Memory B cell (primary cell): ENCODE measurements around the gene TMPRSS12.
A peak's percentile ranks its signal among the peaks of the same experiment; 100 is the strongest.
"Not testable (repeated sequence)": the region's sequence is repeated elsewhere in the genome, so short reads cannot be mapped to it uniquely, and the experiment has no call there.

Experiments
- ATAC-seq: fragments of 150-1000 bp; cut with Tn5 transposase; 2 replicates; pipeline ENCODE4 v1.10.0; 2021; ENCODE audit warnings: low read depth, mild to moderate bottlenecking, moderate library complexity
- DNase-seq, 2 donors: peaks; one replicate each; pipeline ENCODE4 v3.0.0; 2022; ENCODE audit warnings: low spot score in 2 of 2
- H3K27ac Mint-ChIP-seq: one replicate; pipeline ENCODE4 v1.8.0; 2022; ENCODE audit warnings: mild to moderate bottlenecking, moderate library complexity, mixed read lengths
- H3K27me3 Mint-ChIP-seq: one replicate; pipeline ENCODE4 v1.8.0; 2022; ENCODE audit warnings: mixed read lengths
- H3K36me3 Mint-ChIP-seq: one replicate; pipeline ENCODE4 v1.8.0; 2022; ENCODE audit warnings: mild to moderate bottlenecking, mixed read lengths
- H3K4me1 Mint-ChIP-seq: one replicate; pipeline ENCODE4 v1.8.0; 2022; ENCODE audit warnings: mixed read lengths
- H3K4me3 Mint-ChIP-seq: one replicate; pipeline ENCODE4 v1.8.0; 2022; ENCODE audit warnings: mild to moderate bottlenecking, moderate library complexity, mixed read lengths
- H3K9me3 Mint-ChIP-seq: one replicate; pipeline ENCODE4 v1.8.0; 2022; ENCODE audit warnings: mixed read lengths

Gene TMPRSS12

GRCh38 chr12:50925920-50926319 lies 83.2 kb downstream of the TMPRSS12 start:
- H3K27me3 Mint-ChIP-seq, result no peaks in the 10 kb centered on the region
- H3K27ac Mint-ChIP-seq, result peak overlapping the region; percentile 91
- peak overlapping the region; percentile 100 for H3K4me3 Mint-ChIP-seq
- no peak for ATAC-seq
- no peaks in the 10 kb centered on the region for H3K9me3 Mint-ChIP-seq
- no peak for DNase-seq
- peaks cover 32% of the 10 kb centered on the region for H3K4me1 Mint-ChIP-seq
- peaks cover 21% of the 10 kb centered on the region for H3K36me3 Mint-ChIP-seq

- DNase-seq (no peak), ATAC-seq (no peak)
- H3K9me3 Mint-ChIP-seq, result no peaks in the 10 kb centered on the region
- H3K27me3 Mint-ChIP-seq, result no peaks in the 10 kb centered on the region
- H3K36me3 Mint-ChIP-seq, result peaks cover 23% of the 10 kb centered on the region
- peaks cover 32% of the 10 kb centered on the region for H3K4me1 Mint-ChIP-seq
- H3K27ac Mint-ChIP-seq, result peak overlapping the region; percentile 64
- H3K4me3 Mint-ChIP-seq, result peak overlapping the region; percentile 100
These were observed 83.7 kb downstream of the TMPRSS12 start for GRCh38 chr12:50926415-50926814.

GRCh38 chr12:50926932-50927331 lies 84.2 kb downstream of the TMPRSS12 start:
- not testable (repeated sequence) for H3K9me3 Mint-ChIP-seq, H3K27me3 Mint-ChIP-seq, ATAC-seq, DNase-seq
- H3K36me3 Mint-ChIP-seq, result peaks cover 23% of the 10 kb centered on the region
- H3K4me3 Mint-ChIP-seq, result peak overlapping the region; percentile 100
- H3K4me1 Mint-ChIP-seq, result peaks cover 32% of the 10 kb centered on the region
- peak overlapping the region; percentile 64 for H3K27ac Mint-ChIP-seq

DNA sequence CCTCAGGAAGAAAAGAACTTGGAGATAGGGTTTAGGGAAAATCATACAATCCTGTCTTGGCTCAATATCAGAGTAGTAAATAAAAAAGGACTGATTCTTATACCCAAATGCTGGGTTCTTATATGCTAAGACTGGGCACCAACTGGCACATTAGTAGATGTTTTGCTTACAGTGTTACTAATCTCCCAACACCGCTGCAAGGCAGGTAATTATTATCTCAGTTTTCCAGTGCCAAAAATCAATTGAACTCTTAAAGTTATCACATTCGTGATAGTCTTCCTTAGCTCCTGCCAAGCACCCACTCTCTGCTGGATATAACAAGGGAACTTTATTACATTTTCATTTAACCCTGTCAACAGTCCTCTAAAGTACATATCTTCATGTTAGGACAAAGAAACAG lies 84.6 kb downstream of the TMPRSS12 start:
- H3K9me3 Mint-ChIP-seq, result no peaks in the 10 kb centered on the region
- no peak for DNase-seq
- H3K27ac Mint-ChIP-seq, result peak overlapping the region; percentile 64
- peaks cover 23% of the 10 kb centered on the region for H3K36me3 Mint-ChIP-seq
- peak overlapping the region; percentile 100 for H3K4me3 Mint-ChIP-seq
- peaks cover 29% of the 10 kb centered on the region for H3K4me1 Mint-ChIP-seq
- no peak for ATAC-seq
- no peaks in the 10 kb centered on the region for H3K27me3 Mint-ChIP-seq

DNA sequence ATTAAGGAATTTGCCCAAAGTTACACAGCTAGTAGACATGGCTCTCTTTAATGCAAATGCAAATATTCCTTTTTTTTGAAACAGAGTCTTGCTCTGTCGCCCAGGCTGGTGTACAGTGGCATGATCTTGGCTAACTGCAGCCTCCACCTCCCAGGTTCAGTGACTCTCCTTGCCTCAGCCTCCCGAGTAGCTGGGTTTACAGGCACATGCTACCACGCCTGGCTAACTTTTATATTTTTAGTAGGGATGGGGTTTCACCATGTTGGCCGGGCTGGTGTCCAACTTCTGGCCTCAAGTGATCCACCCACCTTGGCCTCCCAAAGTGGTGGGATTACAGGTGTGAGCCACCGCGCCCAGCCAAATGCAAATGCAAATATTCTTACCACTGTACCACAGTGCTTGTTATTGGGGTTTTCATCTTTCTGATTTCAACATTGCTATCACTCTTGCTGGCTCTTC lies 85.1 kb downstream of the TMPRSS12 start:
- no peak for ATAC-seq
- peaks cover 31% of the 10 kb centered on the region for H3K4me1 Mint-ChIP-seq

GRCh38 chr12:50928392-50928791 lies 85.7 kb downstream of the TMPRSS12 start:
- ATAC-seq (no peak), DNase-seq (no peak)
- H3K4me1 Mint-ChIP-seq, result peaks cover 34% of the 10 kb centered on the region
- peak overlapping the region; percentile 100 for H3K4me3 Mint-ChIP-seq
- H3K9me3 Mint-ChIP-seq, result no peaks in the 10 kb centered on the region
- H3K27ac Mint-ChIP-seq, result peak overlapping the region; percentile 64
- peaks cover 32% of the 10 kb centered on the region for H3K36me3 Mint-ChIP-seq
- H3K27me3 Mint-ChIP-seq, result no peaks in the 10 kb centered on the region

More for the DNA sequence above, 85.1 kb downstream of the TMPRSS12 start:
- Mint-ChIP-seq H3K36me3 (peaks cover 27% of the 10 kb centered on the region), H3K27ac (peak overlapping the region; percentile 64), H3K9me3 (no peaks in the 10 kb centered on the region), H3K4me3 (peak overlapping the region; percentile 100), H3K27me3 (no peaks in the 10 kb centered on the region)
- DNase-seq, result no peak

GRCh38 chr12:50929831-50930230 lies 87.1 kb downstream of the TMPRSS12 start:
- no peak overlapping the region for H3K4me3 Mint-ChIP-seq
- DNase-seq (no peak), ATAC-seq (no peak)
- H3K36me3 Mint-ChIP-seq, result peaks cover 43% of the 10 kb centered on the region
- H3K4me1 Mint-ChIP-seq, result peaks cover 39% of the 10 kb centered on the region
- no peaks in the 10 kb centered on the region for H3K9me3 Mint-ChIP-seq
- H3K27ac Mint-ChIP-seq, result no peak overlapping the region
- no peaks in the 10 kb centered on the region for H3K27me3 Mint-ChIP-seq

GRCh38 chr12:50930477-50930876 lies 87.8 kb downstream of the TMPRSS12 start:
- not testable (repeated sequence) for DNase-seq, H3K27me3 Mint-ChIP-seq, H3K4me3 Mint-ChIP-seq, H3K27ac Mint-ChIP-seq, H3K9me3 Mint-ChIP-seq, ATAC-seq
- H3K4me1 Mint-ChIP-seq, result peaks cover 39% of the 10 kb centered on the region
- H3K36me3 Mint-ChIP-seq, result peaks cover 41% of the 10 kb centered on the region

DNA sequence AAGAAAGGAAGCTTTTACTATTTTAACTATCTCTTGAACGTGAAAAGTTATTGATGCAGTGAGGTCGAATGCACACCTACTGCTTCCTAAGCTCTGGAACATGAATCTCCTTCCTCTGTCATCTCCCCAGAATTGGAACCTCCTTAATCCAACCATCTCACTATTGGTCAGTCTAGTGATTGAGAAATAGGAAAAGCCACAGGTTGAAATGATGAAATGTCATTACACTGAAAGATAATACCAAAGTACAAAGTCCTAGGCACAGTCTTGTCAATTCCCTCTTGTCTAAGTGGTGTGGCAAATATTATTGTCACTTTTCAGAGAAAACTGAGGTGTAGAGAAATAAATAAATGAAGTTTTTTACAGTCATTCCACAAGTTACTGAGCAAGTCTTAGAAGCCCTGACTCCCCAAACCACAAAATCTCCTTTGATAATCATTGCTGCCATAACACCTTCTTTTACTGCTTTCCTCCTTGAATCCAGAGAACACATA lies 90.1 kb downstream of the TMPRSS12 start:
- Mint-ChIP-seq H3K27me3 (no peaks in the 10 kb centered on the region), H3K4me1 (peaks cover 31% of the 10 kb centered on the region), H3K9me3 (peaks cover 5% of the 10 kb centered on the region), H3K27ac (no peak overlapping the region), H3K4me3 (no peak overlapping the region), H3K36me3 (peaks cover 48% of the 10 kb centered on the region)
- ATAC-seq, result no peak
- no peak for DNase-seq

DNA sequence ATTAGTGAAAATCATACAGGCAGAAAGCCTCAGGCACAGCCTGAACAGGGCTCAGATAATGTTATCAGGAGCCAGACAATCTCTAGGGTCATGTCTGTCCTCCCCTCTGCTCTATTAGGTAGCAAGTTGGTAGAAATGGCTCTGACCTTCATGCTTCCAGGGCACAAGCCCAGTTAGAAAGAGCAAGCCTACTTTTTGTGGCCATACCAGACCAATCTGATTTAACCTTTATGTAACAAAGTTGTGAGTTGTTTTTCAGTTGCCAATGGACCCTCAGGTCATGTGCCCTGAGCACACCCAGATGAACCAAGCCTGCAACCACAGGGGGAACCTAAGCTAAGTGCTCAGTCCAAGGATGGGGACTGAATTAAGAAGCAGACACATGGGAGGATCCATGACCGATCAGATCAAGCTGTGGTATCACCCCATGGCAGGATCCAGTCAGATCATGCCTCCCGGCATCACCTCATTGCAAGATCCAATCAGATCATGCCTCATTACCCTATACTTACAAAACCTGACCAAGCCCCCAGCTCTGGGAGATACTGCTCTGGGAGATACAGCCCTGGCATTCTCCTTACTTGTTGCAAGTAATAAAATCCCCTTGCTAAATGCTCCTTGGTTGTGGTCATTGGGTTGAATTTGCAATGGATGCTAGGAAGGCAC lies 90.9 kb downstream of the TMPRSS12 start:
- ATAC-seq (no peak), DNase-seq (no peak)
- H3K9me3 Mint-ChIP-seq, result peaks cover 5% of the 10 kb centered on the region
- no peaks in the 10 kb centered on the region for H3K27me3 Mint-ChIP-seq
- H3K36me3 Mint-ChIP-seq, result peaks cover 45% of the 10 kb centered on the region
- H3K4me1 Mint-ChIP-seq, result peaks cover 29% of the 10 kb centered on the region
- peak overlapping the region; percentile 78 for H3K27ac Mint-ChIP-seq
- H3K4me3 Mint-ChIP-seq, result no peak overlapping the region

- Mint-ChIP-seq H3K9me3 (peaks cover 5% of the 10 kb centered on the region), H3K4me1 (peaks cover 24% of the 10 kb centered on the region), H3K36me3 (peaks cover 45% of the 10 kb centered on the region), H3K27ac (peak overlapping the region; percentile 78), H3K27me3 (no peaks in the 10 kb centered on the region), H3K4me3 (no peak overlapping the region)
- DNase-seq (no peak), ATAC-seq (no peak)
These were observed 91.7 kb downstream of the TMPRSS12 start for GRCh38 chr12:50934371-50934851.

DNA sequence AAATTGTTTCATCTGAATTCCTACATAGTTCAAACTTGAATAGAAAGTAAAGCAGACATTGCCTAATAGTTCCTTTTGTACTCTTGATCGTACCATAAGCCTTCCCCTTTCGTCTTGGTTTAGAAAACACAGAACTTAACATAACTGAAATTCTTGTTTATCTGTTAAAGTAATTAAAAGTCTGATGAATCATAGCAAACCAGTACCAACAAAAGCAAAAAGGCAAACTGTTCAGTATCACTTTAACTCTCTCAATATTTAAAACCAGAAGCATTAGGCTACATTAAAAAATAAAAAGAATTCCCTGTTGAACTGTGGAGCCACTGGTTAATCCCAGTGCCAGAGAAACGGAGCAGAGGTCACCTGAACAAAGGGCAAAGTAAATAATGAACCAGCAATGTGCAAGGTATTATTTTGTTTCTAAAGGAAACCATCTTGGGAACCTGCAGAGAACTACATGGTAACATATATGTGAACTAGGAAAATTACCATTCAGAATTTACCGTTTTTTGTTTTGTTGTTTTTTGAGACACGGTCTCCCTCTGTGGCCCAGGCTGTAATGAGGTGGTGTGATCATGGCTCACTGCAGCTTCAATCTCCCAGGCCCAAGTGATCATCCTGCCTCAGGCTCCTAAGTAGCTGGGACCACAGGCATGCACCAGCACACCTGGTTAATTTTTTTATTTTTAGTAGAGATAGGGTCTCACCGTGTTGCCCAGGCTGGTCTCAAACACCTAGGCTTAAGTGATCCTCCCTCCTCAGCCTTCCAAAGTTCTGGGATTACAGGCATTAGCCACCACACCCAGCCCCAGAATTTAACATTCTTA lies 92.5 kb downstream of the TMPRSS12 start:
- Mint-ChIP-seq H3K27me3 (no peaks in the 10 kb centered on the region), H3K4me3 (no peak overlapping the region), H3K9me3 (peaks cover 5% of the 10 kb centered on the region), H3K4me1 (peaks cover 21% of the 10 kb centered on the region), H3K36me3 (peaks cover 41% of the 10 kb centered on the region), H3K27ac (peak overlapping the region; percentile 78)
- DNase-seq, result no peak
- ATAC-seq, result no peak

GRCh38 chr12:50936821-50937530 lies 94.2 kb downstream of the TMPRSS12 start:
- H3K27me3 Mint-ChIP-seq, result no peaks in the 10 kb centered on the region
- peaks cover 36% of the 10 kb centered on the region for H3K36me3 Mint-ChIP-seq
- H3K27ac Mint-ChIP-seq, result no peak overlapping the region
- peaks cover 24% of the 10 kb centered on the region for H3K4me1 Mint-ChIP-seq
- DNase-seq (no peak), ATAC-seq (no peak)
- H3K9me3 Mint-ChIP-seq, result peaks cover 5% of the 10 kb centered on the region
- H3K4me3 Mint-ChIP-seq, result no peak overlapping the region
